GM23338 (cell line): ENCODE results near the gene TJAP1. TPM values are rescaled to one million over a fixed set of nuclear protein-coding genes. Genes with fewer than 3 reads are reported as not detected.

Experiments
- ATAC-seq: fragments of 200-7000 bp; cut with Tn5 transposase; 3 replicates; pipeline ENCODE4 v1.9.1; 2020
- DNase-seq: peaks from one replicate; pipeline ENCODE4 v3.0.0-alpha.2; 2015; ENCODE audit warnings: low spot score
- H2AFZ ChIP-seq: fragments of 200-600 bp; sonication (generic); 2 replicates; pipeline ENCODE4 v1.8.0; 2016; ENCODE audit warnings: antibody characterized with exemption, mild to moderate bottlenecking, moderate library complexity
- H3F3A ChIP-seq: fragments of 200-600 bp; sonication (generic); replicated peaks from 2 replicates; pipeline ENCODE4 v1.8.0; 2017; ENCODE audit warnings: antibody characterized with exemption, mixed run types, low read depth
- H3K27ac ChIP-seq: fragments of 200-600 bp; sonication (generic); 2 replicates; pipeline ENCODE4 v1.6.1; 2016; ENCODE audit warnings: low read depth
- H3K27me3 ChIP-seq: fragments of 200-600 bp; sonication (generic); 2 replicates; pipeline ENCODE4 v1.8.0; 2016; ENCODE audit warnings: mild to moderate bottlenecking, mixed run types, moderate library complexity; ENCODE audit not compliant: insufficient read depth
- H3K36me3 ChIP-seq: fragments of 200-600 bp; sonication (generic); 2 replicates; pipeline ENCODE4 v1.8.0; 2016; ENCODE audit warnings: mild to moderate bottlenecking; ENCODE audit not compliant: insufficient read depth
- H3K4me1 ChIP-seq: fragments of 200-600 bp; sonication (generic); 2 replicates; pipeline ENCODE4 v1.8.0; 2016; ENCODE audit warnings: mild to moderate bottlenecking, moderate library complexity; ENCODE audit not compliant: insufficient read depth
- H3K4me2 ChIP-seq: fragments of 200-600 bp; sonication (generic); 2 replicates; pipeline ENCODE4 v1.7.1; 2017; ENCODE audit warnings: mixed run types
- H3K4me3 ChIP-seq: fragments of 200-600 bp; sonication (generic); 2 replicates; pipeline ENCODE4 v1.6.1; 2016; ENCODE audit warnings: mixed run types
- H3K79me2 ChIP-seq: fragments of 200-600 bp; sonication (generic); replicated peaks from 2 replicates; pipeline ENCODE4 v1.8.0; 2017; ENCODE audit warnings: mild to moderate bottlenecking; ENCODE audit not compliant: insufficient read depth
- H3K9me2 ChIP-seq: fragments of 200-600 bp; sonication (generic); 2 replicates; pipeline ENCODE4 v1.8.0; 2017; ENCODE audit not compliant: insufficient read depth
- H4K20me1 ChIP-seq: fragments of 200-600 bp; sonication (generic); replicated peaks from 2 replicates; pipeline ENCODE4 v1.8.0; 2017; ENCODE audit warnings: mild to moderate bottlenecking; ENCODE audit not compliant: insufficient read depth
- H3K27ac Mint-ChIP-seq: 2 replicates; pipeline ENCODE4 v1.8.0; 2020; ENCODE audit warnings: inconsistent platforms, mild to moderate bottlenecking, moderate library complexity, mixed read lengths
- H3K27me3 Mint-ChIP-seq: 3 replicates; pipeline ENCODE4 v1.8.0; 2022; ENCODE audit warnings: low read depth, mild to moderate bottlenecking, moderate library complexity, mixed read lengths, inconsistent platforms; ENCODE audit not compliant: insufficient read depth, poor library complexity
- H3K36me3 Mint-ChIP-seq: 3 replicates; pipeline ENCODE4 v1.8.0; 2021; ENCODE audit warnings: low read depth, mild to moderate bottlenecking, inconsistent platforms, moderate library complexity, mixed read lengths
- H3K4me1 Mint-ChIP-seq: 3 replicates; pipeline ENCODE4 v1.8.0; 2020; ENCODE audit warnings: mild to moderate bottlenecking, inconsistent platforms, mixed read lengths
- H3K4me3 Mint-ChIP-seq: 3 replicates; pipeline ENCODE4 v1.8.0; 2021; ENCODE audit warnings: moderate library complexity, mild to moderate bottlenecking, inconsistent platforms, mixed read lengths
- H3K9me3 Mint-ChIP-seq: 3 replicates; pipeline ENCODE4 v1.8.0; 2020; ENCODE audit warnings: moderate library complexity, mild to moderate bottlenecking, inconsistent platforms, mixed read lengths
- JUNB ChIP-seq: IDR thresholded peaks from one replicate; pipeline ENCODE4 v1.6.1; 2016; ENCODE audit warnings: antibody characterized with exemption; ENCODE audit not compliant: unreplicated experiment
- NANOG ChIP-seq: IDR thresholded peaks from 2 replicates; pipeline ENCODE4 v1.6.1; 2016; ENCODE audit warnings: antibody characterized with exemption, borderline replicate concordance
- STAT1 ChIP-seq: IDR thresholded peaks from one replicate; pipeline ENCODE4 v1.6.1; 2016; ENCODE audit warnings: antibody characterized with exemption; ENCODE audit not compliant: unreplicated experiment
- ZNF331 ChIP-seq: fragments of 250-450 bp; sonication (Bioruptor Pico); IDR thresholded peaks from 2 replicates; pipeline ENCODE4 v1.5.0; 2020; ENCODE audit warnings: low read depth, mild to moderate bottlenecking, moderate library complexity
- polyA plus RNA-seq: library from polyadenylated mRNA; unstranded; fragments of >200 nt; fragmentation: Nextera tagmentation; extraction: Ambion mirVana; gene quantifications from 2 replicates; pipeline ENCODE4 v1.2.1, GENCODE V29; 2016
- total RNA-seq: library from RNA; depleted of rRNA; stranded (reverse); fragments of >200 nt; shearing (Covaris generic); gene quantifications from 2 replicates; pipeline ENCODE4 v1.2.3, GENCODE V29; 2014
- TF ChIP-seq, protein P1 (sequence below), 2 experiments: fragments of 200-600 bp in 1 of 2; sonication (generic) in 1 of 2; conservative IDR thresholded peaks; 2 replicates each; pipeline versions ENCODE4 v1.5.1 to v1.6.1; 2016 to 2017; ENCODE audit warnings: antibody characterized with exemption in 2 of 2, low read depth in 2 of 2, mild to moderate bottlenecking in 2 of 2, moderate library complexity in 1 of 2

The TJAP1 gene
- total and polyA plus RNA-seq, 2 experiments from 2014 or later = 17.6 to 34.3 TPM

DNA sequence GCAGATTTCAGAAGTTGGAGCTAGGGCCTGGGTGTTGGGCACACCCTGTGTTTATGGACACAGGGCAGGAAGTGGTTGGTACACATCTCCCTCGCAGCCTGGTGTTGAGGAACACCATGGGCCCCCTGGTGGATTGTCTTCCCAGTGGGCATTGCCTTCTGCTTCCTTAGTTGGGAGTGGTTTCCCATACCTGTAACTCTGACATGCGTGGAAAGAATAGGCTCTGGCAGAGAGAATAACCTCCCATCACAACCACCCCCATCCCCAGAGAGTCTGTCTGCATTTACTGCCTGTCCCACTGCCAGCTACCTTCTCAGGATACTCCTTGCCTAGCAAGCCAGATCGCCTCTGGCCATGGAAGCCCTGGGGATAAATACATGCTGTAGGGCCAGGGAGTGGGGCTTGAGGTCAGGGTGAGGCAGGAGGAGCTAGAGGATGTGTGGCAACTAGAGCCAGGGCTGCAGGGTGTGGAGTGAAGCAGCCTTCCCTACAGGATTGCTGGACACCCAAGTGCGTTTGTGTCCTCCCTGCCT lies 18.1 kb downstream of the TJAP1 start:
- Histone ChIP-seq H3K9me2 (no peaks in the 10 kb centered on the region), H3K79me2 (peaks cover 31% of the 10 kb centered on the region), H3K27ac (peak overlapping the region; percentile 59; the same call in 1 of the 2 replicates), H3K36me3 (peaks cover 2% of the 10 kb centered on the region; the same call in 1 of the 2 replicates), H3K4me2 (peak overlapping the region; percentile 48; the same call in 1 of the 2 replicates), H3F3A (no peaks in the 10 kb centered on the region), H3K4me1 (peaks cover 16% of the 10 kb centered on the region), H4K20me1 (peaks cover 8% of the 10 kb centered on the region), H3K27me3 (no peaks in the 10 kb centered on the region), H2AFZ (no peak overlapping the region), H3K4me3 (no peak overlapping the region)
- Mint-ChIP-seq H3K27me3 (peaks cover 6% of the 10 kb centered on the region), H3K4me3 (no peak overlapping the region; the same call in 2 of the 3 replicates), H3K9me3 (no peaks in the 10 kb centered on the region), H3K36me3 (peaks cover 23% of the 10 kb centered on the region), H3K27ac (peak overlapping the region; percentile 91), H3K4me1 (peaks cover 29% of the 10 kb centered on the region)
- DNase-seq (no peak), ATAC-seq (peak; percentile 7; the same call in 2 of the 3 replicates)
- TF ChIP-seq, protein P1, sequence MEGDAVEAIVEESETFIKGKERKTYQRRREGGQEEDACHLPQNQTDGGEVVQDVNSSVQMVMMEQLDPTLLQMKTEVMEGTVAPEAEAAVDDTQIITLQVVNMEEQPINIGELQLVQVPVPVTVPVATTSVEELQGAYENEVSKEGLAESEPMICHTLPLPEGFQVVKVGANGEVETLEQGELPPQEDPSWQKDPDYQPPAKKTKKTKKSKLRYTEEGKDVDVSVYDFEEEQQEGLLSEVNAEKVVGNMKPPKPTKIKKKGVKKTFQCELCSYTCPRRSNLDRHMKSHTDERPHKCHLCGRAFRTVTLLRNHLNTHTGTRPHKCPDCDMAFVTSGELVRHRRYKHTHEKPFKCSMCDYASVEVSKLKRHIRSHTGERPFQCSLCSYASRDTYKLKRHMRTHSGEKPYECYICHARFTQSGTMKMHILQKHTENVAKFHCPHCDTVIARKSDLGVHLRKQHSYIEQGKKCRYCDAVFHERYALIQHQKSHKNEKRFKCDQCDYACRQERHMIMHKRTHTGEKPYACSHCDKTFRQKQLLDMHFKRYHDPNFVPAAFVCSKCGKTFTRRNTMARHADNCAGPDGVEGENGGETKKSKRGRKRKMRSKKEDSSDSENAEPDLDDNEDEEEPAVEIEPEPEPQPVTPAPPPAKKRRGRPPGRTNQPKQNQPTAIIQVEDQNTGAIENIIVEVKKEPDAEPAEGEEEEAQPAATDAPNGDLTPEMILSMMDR (conservative IDR thresholded peaks at IDR 0.05; ENCODE audit: low read depth in 2 of 2) = peak in 1 of 2 experiments; percentile 39; a peak in 2 of 4 replicates
- no peak for TF ChIP-seq ZNF331 (CRISPR knock-in tag)

GRCh38 chr6:43496370-43497128 lies 19.2 kb downstream of the TJAP1 start:
- Histone ChIP-seq H3K27me3 (no peaks in the 10 kb centered on the region), H3F3A (no peaks in the 10 kb centered on the region), H3K4me2 (peak overlapping the region; percentile 48), H4K20me1 (peaks cover 6% of the 10 kb centered on the region), H3K4me1 (peaks cover 16% of the 10 kb centered on the region), H3K36me3 (peaks cover 2% of the 10 kb centered on the region; the same call in 1 of the 2 replicates), H3K4me3 (no peak overlapping the region), H3K79me2 (peaks cover 31% of the 10 kb centered on the region), H3K9me2 (no peaks in the 10 kb centered on the region), H2AFZ (no peak overlapping the region), H3K27ac (peak overlapping the region; percentile 59; the same call in 1 of the 2 replicates)
- Mint-ChIP-seq H3K27ac (peak overlapping the region; percentile 91; the same call in 1 of the 2 replicates), H3K4me1 (peaks cover 29% of the 10 kb centered on the region), H3K27me3 (peaks cover 7% of the 10 kb centered on the region), H3K4me3 (no peak overlapping the region), H3K9me3 (no peaks in the 10 kb centered on the region), H3K36me3 (peaks cover 30% of the 10 kb centered on the region)
- DNase-seq (peak; percentile 72), ATAC-seq (peak; percentile 76)
- TF ChIP-seq STAT1 (no peak), JUNB (no peak), NANOG (no peak)
- TF ChIP-seq, protein P1 (conservative IDR thresholded peaks at IDR 0.05; ENCODE audit: low read depth in 2 of 2) = peak; percentile 65 to 77
